ENCODE data around the gene RMND5A. TPM values are rescaled to one million over a fixed set of nuclear protein-coding genes. Genes with fewer than 3 reads are reported as not detected.

Gene RMND5A
- total RNA-seq, 1 donor from 2014 or later, result 42.0 TPM

DNA sequence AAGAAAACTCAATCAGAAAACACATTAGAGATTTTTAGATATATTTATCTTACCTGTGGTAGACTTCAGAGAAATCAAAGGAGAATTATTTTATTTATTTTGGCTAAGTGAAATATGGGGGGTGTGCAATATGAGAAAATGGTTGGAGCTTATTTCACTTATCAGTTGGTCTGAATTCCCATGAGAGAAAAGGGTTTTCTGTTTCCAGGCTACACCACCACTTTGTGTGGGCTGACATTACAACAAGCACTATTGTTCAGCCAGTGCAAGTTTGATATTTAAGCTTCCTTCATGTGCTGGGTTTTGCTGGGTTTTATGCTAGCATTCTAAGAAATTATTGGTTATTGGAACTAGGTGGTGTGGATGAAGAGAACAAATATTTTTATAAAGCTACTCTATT lies 33.5 kb downstream of the RMND5A start:
- peaks cover 56% of the 10 kb centered on the region for H3K36me3 Mint-ChIP-seq (ENCODE audit: low read depth)
- H3K27ac Mint-ChIP-seq, result no peak overlapping the region
- intact Hi-C loops (cut with micrococcal nuclease), result no loop called here

DNA sequence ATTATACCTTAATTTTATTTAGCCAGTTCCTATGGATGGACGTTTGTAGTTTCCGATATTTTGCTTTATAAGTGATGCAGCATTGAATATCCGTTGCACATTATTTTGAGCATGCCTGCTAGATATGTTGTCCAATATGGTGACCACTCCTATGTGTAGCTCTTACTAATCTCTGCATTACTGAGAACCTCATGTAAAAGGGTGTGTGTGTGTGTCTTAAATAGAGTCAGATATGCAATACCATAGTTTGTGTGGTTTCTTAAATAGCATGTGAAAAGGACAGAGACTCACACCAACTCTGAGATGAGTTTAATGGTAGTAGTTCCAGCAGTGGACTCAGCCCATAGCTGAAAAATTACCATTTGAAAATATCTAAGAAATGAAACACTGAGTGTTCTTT lies 38.3 kb downstream of the RMND5A start:
- intact Hi-C loops (cut with micrococcal nuclease), result no loop called here
- peaks cover 29% of the 10 kb centered on the region for H3K36me3 Mint-ChIP-seq (ENCODE audit: low read depth)
- H3K4me3 Mint-ChIP-seq, result no peak overlapping the region

More for the DNA sequence above, 33.5 kb downstream of the RMND5A start:
- H3K4me1 Mint-ChIP-seq (ENCODE audit: low read depth), result peaks cover 5% of the 10 kb centered on the region
- peaks cover 13% of the 10 kb centered on the region for H3K9me3 Mint-ChIP-seq
- no peaks in the 10 kb centered on the region for H3K27me3 Mint-ChIP-seq (ENCODE audit: insufficient read depth)
- no peak for DNase-seq (ENCODE audit: low spot score)
- H3K4me3 Mint-ChIP-seq, result no peak overlapping the region

DNA sequence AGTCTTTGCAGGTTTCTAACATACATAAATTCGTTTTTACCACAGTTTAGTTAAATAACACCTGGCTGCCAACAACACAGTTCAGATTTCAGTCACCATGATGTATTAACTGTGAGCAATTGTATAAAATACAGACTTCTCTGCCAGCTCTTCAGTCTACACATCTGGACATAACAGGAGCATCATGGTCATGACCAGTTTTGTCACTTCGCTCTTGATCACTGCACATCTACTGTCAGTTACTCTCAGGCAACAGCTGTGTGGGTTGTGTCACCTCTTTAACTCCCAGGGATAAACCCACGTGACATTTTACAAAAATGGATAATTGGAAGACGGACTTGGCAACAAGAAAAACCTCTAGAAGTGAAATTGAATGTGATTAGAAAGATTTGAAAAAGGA lies 40.3 kb downstream of the RMND5A start:
- Mint-ChIP-seq H3K4me3 (no peak overlapping the region), H3K9me3 (no peaks in the 10 kb centered on the region), H3K27me3 (ENCODE audit: insufficient read depth) (no peaks in the 10 kb centered on the region), H3K27ac (peak overlapping the region; percentile 56), H3K36me3 (ENCODE audit: low read depth) (peaks cover 22% of the 10 kb centered on the region), H3K4me1 (ENCODE audit: low read depth) (peaks cover 22% of the 10 kb centered on the region)
- intact Hi-C loops (cut with micrococcal nuclease), result loop anchor here (5.0 kb wide), 1 partner anchor 138 kb away; the partner anchor contains the start of gene RNF103
- DNase-seq (ENCODE audit: low spot score), result no peak

More for the DNA sequence above, 38.3 kb downstream of the RMND5A start:
- Mint-ChIP-seq H3K27me3 (ENCODE audit: insufficient read depth) (no peaks in the 10 kb centered on the region), H3K9me3 (no peaks in the 10 kb centered on the region), H3K4me1 (ENCODE audit: low read depth) (peaks cover 11% of the 10 kb centered on the region), H3K27ac (no peak overlapping the region)
- DNase-seq (ENCODE audit: low spot score), result no peak

DNA sequence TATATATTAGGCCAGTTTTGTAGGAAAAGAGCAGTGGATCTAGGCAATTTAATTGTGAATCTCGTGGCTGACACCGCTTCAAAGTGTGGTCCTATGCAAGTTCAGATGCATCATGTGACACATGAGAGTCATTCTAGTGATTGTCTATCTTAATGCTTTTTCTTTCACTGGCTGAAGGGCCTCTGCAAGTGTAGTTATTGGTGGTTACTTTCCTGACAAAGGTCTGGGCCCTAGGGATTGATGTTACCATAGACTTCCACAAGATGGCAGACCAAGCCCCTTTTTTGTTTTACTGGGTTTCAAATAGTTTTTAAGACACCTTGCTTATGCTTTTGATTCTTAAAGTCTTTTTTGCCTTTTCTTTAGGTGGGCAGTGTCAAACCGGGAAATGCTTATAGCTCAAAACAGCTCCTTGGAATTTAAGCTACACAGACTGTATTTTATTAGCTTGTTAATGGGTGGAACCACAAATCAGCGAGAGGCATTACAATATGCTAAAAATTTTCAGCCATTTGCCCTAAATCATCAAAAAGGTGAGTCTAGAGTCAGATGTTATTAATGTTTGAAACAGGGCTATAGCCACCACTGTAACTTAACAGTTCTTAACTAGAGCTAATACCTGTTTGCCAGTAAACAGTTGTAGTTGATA lies 44.7 kb downstream of the RMND5A start:
- H3K36me3 Mint-ChIP-seq (ENCODE audit: low read depth), result peaks cover 11% of the 10 kb centered on the region
- H3K9me3 Mint-ChIP-seq, result no peaks in the 10 kb centered on the region
- DNase-seq (ENCODE audit: low spot score), result peak; percentile 6
- no peaks in the 10 kb centered on the region for H3K27me3 Mint-ChIP-seq (ENCODE audit: insufficient read depth)
- H3K4me1 Mint-ChIP-seq (ENCODE audit: low read depth), result peaks cover 17% of the 10 kb centered on the region
- intact Hi-C loops (cut with micrococcal nuclease), result loop anchor here (1.0 to 5.0 kb wide), 2 partner anchors 43 to 142 kb away; partner anchors contain the start of gene RNF103
- no peak overlapping the region for H3K27ac Mint-ChIP-seq
- H3K4me3 Mint-ChIP-seq, result no peak overlapping the region

DNA sequence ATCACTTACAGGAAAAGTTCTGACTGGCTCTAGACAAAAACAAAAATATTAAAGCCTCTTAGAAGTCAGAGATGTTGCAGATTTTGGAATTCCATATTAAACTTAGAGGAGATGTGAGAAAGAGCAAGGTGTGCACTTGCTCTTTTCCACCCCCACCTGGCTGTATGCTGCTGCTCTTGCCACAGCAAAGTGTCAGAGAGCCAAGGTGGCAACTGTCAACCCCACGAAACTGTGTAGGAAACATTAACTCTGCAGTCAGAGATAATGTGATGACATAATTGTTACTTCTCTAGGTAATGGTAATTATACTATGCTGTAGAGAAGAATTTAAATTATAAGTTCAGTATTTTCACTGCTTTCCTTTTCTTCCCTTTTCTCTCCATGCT lies 45.2 kb downstream of the RMND5A start:
- H3K9me3 Mint-ChIP-seq, result no peaks in the 10 kb centered on the region
- H3K4me1 Mint-ChIP-seq (ENCODE audit: low read depth), result peaks cover 16% of the 10 kb centered on the region
- H3K27ac Mint-ChIP-seq, result no peak overlapping the region
- intact Hi-C loops (cut with micrococcal nuclease), result no loop called here
- no peaks in the 10 kb centered on the region for H3K27me3 Mint-ChIP-seq (ENCODE audit: insufficient read depth)
- no peak overlapping the region for H3K4me3 Mint-ChIP-seq
- DNase-seq (ENCODE audit: low spot score), result no peak
- peaks cover 15% of the 10 kb centered on the region for H3K36me3 Mint-ChIP-seq (ENCODE audit: low read depth)

DNA sequence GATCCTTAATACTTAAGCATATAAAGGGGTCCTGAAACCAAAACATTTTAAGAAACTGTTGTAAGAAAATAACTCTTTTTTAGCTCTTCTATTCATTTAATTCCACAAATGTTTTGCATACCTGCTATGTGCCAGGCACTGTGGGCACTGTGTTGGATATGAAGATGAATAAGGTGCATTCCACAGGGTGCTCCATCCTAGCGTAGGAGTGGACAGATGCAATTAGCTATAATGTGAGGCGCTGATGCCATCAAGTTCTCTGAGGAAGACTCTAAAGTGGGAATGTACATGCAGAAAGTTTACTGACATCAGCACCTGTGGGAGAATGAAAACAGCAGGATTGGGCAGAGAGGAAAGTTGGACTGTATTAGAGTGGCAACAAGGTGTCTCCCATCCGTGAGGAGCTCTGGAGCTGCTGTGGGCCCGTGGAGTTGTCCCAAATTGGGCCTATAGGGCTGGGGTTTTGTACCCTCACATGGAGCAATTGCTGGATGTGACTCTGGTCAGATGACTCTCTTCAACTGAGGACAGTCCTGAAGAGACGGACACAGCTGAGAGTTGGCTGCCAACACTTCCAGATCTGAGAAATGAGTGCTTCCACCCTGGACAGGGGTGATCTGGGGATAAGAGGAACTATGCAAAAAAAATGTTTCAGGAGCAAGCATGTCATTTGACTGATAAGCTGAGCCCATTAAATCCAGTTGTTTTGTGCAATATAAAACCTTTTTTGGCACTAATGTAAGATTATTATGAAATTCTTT lies 48.3 kb downstream of the RMND5A start:
- DNase-seq (ENCODE audit: low spot score), result no peak
- intact Hi-C loops (cut with micrococcal nuclease), result no loop called here
- H3K4me1 Mint-ChIP-seq (ENCODE audit: low read depth), result peaks cover 11% of the 10 kb centered on the region
- H3K9me3 Mint-ChIP-seq, result no peaks in the 10 kb centered on the region
- H3K4me3 Mint-ChIP-seq, result no peak overlapping the region
- H3K27ac Mint-ChIP-seq, result no peak overlapping the region
- no peaks in the 10 kb centered on the region for H3K27me3 Mint-ChIP-seq (ENCODE audit: insufficient read depth)
- peaks cover 28% of the 10 kb centered on the region for H3K36me3 Mint-ChIP-seq (ENCODE audit: low read depth)

DNA sequence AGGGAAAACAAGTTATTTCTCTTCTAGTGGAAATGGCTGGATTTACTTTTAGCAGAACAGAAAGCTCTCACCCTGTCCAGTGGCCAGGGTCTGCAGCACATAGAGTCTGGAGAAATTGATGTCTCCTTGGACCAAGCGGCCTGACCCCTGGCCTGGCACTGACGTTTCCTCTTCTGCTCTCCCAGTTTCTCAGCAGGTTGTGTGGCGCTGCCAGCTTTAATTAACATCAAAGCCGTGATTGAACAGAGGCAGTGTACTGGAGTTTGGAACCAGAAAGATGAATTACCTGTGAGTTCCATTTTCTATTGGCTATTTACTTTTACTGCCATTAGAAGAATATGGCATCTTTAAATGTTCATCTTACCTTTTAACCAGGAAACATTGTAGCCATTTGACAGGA lies 49.7 kb downstream of the RMND5A start:
- no peak for DNase-seq (ENCODE audit: low spot score)
- no peak overlapping the region for H3K4me3 Mint-ChIP-seq

DNA sequence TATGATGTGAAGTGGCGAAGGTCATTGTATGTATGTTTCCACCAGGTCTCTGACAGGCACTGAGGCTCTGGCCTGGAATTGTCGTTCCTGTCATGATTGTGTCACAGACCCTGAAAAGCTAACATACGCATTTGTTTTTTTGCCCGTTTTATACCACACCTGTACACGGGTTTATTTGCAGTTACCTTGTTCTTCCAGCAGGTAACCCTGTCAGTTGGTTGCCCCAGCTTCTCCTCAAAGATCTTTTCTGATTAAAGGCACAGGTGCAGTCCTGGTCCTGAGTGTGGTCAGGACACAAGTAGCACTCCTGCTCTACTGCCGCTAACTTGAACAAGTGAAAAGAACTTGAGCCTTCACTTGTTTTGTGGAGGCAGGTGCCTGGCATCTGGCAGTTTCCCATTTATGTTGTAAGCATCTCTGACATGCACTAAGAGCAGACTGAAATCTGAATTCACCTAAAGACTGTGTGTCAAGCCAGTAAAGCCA lies 50.8 kb downstream of the RMND5A start:
- Mint-ChIP-seq H3K27me3 (ENCODE audit: insufficient read depth) (no peaks in the 10 kb centered on the region), H3K4me3 (no peak overlapping the region), H3K27ac (no peak overlapping the region), H3K36me3 (ENCODE audit: low read depth) (peaks cover 32% of the 10 kb centered on the region), H3K4me1 (ENCODE audit: low read depth) (peaks cover 6% of the 10 kb centered on the region), H3K9me3 (no peaks in the 10 kb centered on the region)
- intact Hi-C loops (cut with micrococcal nuclease), result no loop called here
- DNase-seq (ENCODE audit: low spot score), result no peak

More for the DNA sequence above, 49.7 kb downstream of the RMND5A start:
- H3K36me3 Mint-ChIP-seq (ENCODE audit: low read depth), result peaks cover 31% of the 10 kb centered on the region
- no peaks in the 10 kb centered on the region for H3K27me3 Mint-ChIP-seq (ENCODE audit: insufficient read depth)
- no peaks in the 10 kb centered on the region for H3K9me3 Mint-ChIP-seq
- intact Hi-C loops (cut with micrococcal nuclease), result no loop called here
- peaks cover 9% of the 10 kb centered on the region for H3K4me1 Mint-ChIP-seq (ENCODE audit: low read depth)
- H3K27ac Mint-ChIP-seq, result no peak overlapping the region

DNA sequence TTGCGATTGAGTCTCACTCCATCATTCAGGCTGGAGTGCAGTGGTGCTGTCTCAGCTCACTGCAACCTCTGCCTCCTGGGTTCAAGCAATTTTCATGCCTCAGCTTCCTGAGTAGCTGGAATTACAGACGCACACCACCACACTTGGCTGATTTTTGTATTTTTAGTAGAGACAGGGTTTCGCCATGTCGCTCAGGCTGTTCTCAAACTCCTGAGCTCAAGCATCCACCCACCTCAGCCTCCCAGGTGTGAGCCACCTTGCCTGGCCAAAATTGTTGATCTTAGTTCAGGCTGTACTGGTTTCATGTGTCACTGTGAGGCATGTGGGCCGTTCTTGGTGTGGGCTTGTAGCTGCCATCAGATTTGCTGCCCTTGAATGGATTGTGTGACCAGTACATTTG lies 52.5 kb downstream of the RMND5A start:
- Mint-ChIP-seq H3K4me3 (no peak overlapping the region), H3K36me3 (ENCODE audit: low read depth) (peaks cover 32% of the 10 kb centered on the region), H3K27me3 (ENCODE audit: insufficient read depth) (no peaks in the 10 kb centered on the region), H3K4me1 (ENCODE audit: low read depth) (peaks cover 6% of the 10 kb centered on the region), H3K27ac (no peak overlapping the region), H3K9me3 (no peaks in the 10 kb centered on the region)
- no peak for DNase-seq (ENCODE audit: low spot score)
- intact Hi-C loops (cut with micrococcal nuclease), result no loop called here

DNA sequence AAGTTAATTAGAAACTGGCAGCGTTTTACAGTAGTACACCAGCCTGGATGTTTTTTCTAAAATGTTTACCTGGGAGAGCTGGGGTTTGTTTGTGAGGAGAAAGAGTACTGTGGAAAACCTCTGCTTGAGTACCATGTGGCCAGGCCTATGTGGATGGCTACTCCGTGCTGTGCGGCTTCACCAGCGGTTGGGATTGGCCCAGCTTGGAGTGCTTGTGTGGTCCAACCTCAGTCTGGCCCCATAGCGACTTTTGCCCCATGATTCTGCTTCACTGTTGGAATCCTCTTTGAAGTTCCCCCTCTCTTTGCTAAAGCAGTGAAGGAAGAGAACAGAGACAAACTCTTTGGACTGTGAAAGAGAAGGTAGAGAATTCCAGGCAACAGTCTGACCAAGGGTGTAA lies 54.8 kb downstream of the RMND5A start:
- intact Hi-C loops (cut with micrococcal nuclease), result no loop called here
- DNase-seq (ENCODE audit: low spot score), result no peak
- Mint-ChIP-seq H3K36me3 (ENCODE audit: low read depth) (peaks cover 28% of the 10 kb centered on the region), H3K4me3 (no peak overlapping the region), H3K27me3 (ENCODE audit: insufficient read depth) (no peaks in the 10 kb centered on the region), H3K4me1 (ENCODE audit: low read depth) (peaks cover 6% of the 10 kb centered on the region), H3K9me3 (no peaks in the 10 kb centered on the region), H3K27ac (peak overlapping the region; percentile 40)

DNA sequence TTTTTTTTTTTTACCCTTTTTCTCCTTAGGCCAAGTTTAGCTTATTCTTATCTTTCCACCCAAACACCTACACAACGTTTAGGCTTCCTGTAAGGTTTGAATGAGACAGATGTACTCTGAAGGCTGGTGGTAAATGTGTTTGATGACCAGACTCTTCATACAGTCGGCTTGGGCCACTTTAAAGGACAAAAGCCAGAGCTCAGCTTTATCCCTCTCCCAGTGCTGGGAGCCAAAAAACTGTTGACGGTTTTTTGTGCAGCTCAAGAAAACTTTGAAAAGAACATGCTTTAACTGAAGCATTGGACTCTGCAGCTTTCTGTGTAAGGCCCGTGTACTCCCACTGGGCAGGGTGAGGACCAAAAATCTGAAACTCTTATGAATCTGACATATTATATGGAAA lies 55.2 kb downstream of the RMND5A start:
- Mint-ChIP-seq H3K9me3 (no peaks in the 10 kb centered on the region), H3K27me3 (ENCODE audit: insufficient read depth) (no peaks in the 10 kb centered on the region), H3K4me1 (ENCODE audit: low read depth) (peaks cover 6% of the 10 kb centered on the region), H3K36me3 (ENCODE audit: low read depth) (peaks cover 25% of the 10 kb centered on the region), H3K27ac (no peak overlapping the region), H3K4me3 (no peak overlapping the region)
- DNase-seq (ENCODE audit: low spot score), result no peak
- intact Hi-C loops (cut with micrococcal nuclease), result no loop called here

DNA sequence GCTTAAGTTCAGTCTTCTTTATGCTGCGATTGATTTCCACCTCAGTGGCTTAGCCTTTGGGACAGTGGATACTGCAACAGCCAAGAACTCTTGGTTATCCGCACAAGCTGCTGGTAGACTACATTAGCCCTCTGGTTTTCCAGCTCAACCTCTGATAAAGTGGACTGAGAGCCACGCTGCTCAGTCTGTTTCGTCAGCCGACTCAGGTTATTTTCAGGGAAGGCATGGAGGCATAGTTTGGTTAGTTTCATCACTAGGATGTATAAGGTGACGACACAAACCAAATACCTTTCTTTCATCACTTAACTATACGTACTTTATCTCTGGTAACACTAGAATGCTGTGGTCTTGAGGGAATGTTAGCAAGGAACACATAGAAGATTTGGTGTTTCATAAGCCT lies 56.4 kb downstream of the RMND5A start:
- intact Hi-C loops (cut with micrococcal nuclease), result no loop called here
- Mint-ChIP-seq H3K27me3 (ENCODE audit: insufficient read depth) (no peaks in the 10 kb centered on the region), H3K27ac (no peak overlapping the region), H3K4me3 (no peak overlapping the region), H3K4me1 (ENCODE audit: low read depth) (peaks cover 6% of the 10 kb centered on the region), H3K9me3 (no peaks in the 10 kb centered on the region), H3K36me3 (ENCODE audit: low read depth) (peaks cover 20% of the 10 kb centered on the region)
- DNase-seq (ENCODE audit: low spot score), result no peak

DNA sequence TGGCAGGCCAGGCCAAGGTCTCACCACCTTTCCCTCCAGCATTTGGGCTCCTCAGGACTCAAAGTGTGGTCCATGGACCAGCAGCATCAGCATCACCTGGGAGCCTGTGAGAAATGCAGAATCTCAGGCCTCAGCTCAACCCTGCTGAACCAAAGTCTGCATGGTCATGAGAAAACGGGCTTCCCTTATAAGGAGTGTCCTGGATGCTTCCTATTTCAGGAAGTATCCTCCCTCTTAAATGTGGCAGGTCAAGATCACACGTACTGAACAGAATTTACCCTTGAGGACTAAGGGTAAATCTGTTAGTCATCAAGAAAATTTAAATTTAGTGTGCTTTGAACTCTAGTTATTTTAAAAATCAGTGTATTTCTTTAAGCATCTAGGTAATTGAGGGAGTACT lies 58.9 kb downstream of the RMND5A start:
- Mint-ChIP-seq H3K4me3 (no peak overlapping the region), H3K36me3 (ENCODE audit: low read depth) (peaks cover 7% of the 10 kb centered on the region), H3K4me1 (ENCODE audit: low read depth) (peaks cover 6% of the 10 kb centered on the region), H3K9me3 (no peaks in the 10 kb centered on the region), H3K27me3 (ENCODE audit: insufficient read depth) (no peaks in the 10 kb centered on the region), H3K27ac (no peak overlapping the region)
- intact Hi-C loops (cut with micrococcal nuclease), result no loop called here
- no peak for DNase-seq (ENCODE audit: low spot score)

All from activated T-helper 1 cell treated with anti-CD3 and anti-CD28 coated beads, Interleukin-12 subunit alpha, Interleukin-12 subunit beta, Interleukin-2, Interleukin-4 antibody, amounts not matched to agents 30 ng/mL and 10 ng/mL and 1 ng/mL, durations not matched to agents 14 hours and 24 hours and 36 hours (primary cell).